IMR-90 (cell line): Measurements from ENCODE around the gene SASH1. TPM values are rescaled to one million over a fixed set of nuclear protein-coding genes. Genes with fewer than 3 reads are reported as not detected.

ENCODE experiments used
- ATAC-seq: fragments of 200-7000 bp; cut with Tn5 transposase; 2 replicates; pipeline ENCODE4 v1.9.1; 2020; ENCODE audit warnings: low read depth, mild to moderate bottlenecking, moderate library complexity
- BruUV-seq: library from RNA; stranded (reverse); fragments of 400-500 nt; replicated peaks from 2 replicates; lab custom pipeline; 2021; lab: Mats Ljungman, UMichigan
- CTCF ChIA-PET: fragments of 300-600 bp; formaldehyde crosslinking; extraction: SDS; loops from one replicate; lab custom pipeline; 2021; ENCODE audit warnings: antibody characterized with exemption; lab: Yijun Ruan, JAX
- POLR2A ChIA-PET: fragments of 300-600 bp; sonication (Branson Sonifier 250); formaldehyde crosslinking; loops from one replicate; lab custom pipeline; 2022; ENCODE audit warnings: antibody characterized with exemption; ENCODE audit not compliant: unreplicated experiment; lab: Charles Lee
- DNase-seq: peaks from one replicate; pipeline ENCODE4 v3.0.0; 2013
- H2AFZ ChIP-seq: replicated peaks from 2 replicates; pipeline ENCODE3; 2013; ENCODE audit warnings: low read length, mild to moderate bottlenecking; ENCODE audit not compliant: poor library complexity
- H2AK5ac ChIP-seq: 2 replicates; pipeline ENCODE4 v1.6.1; 2013; ENCODE audit warnings: low read depth, low read length, inconsistent platforms
- H2AK9ac ChIP-seq: replicated peaks from 2 replicates; pipeline ENCODE3; 2013; ENCODE audit warnings: mild to moderate bottlenecking, low read depth, low read length, moderate library complexity; ENCODE audit not compliant: poor library complexity
- H2BK120ac ChIP-seq: 2 replicates; pipeline ENCODE4 v1.6.1; 2013; ENCODE audit warnings: low read depth, low read length, inconsistent platforms
- H2BK15ac ChIP-seq: 3 replicates; pipeline ENCODE4 v1.6.1; 2013; ENCODE audit warnings: low read depth, low read length, inconsistent platforms
- H2BK20ac ChIP-seq: 2 replicates; pipeline ENCODE4 v1.6.1; 2013; ENCODE audit warnings: low read depth, mild to moderate bottlenecking, inconsistent platforms, low read length, moderate library complexity
- H2BK5ac ChIP-seq: 2 replicates; pipeline ENCODE4 v1.6.1; 2013; ENCODE audit warnings: mild to moderate bottlenecking, low read depth, low read length, inconsistent platforms; ENCODE audit not compliant: poor library complexity, severe bottlenecking
- H3K14ac ChIP-seq: replicated peaks from 2 replicates; pipeline ENCODE4 v1.6.1; 2013; ENCODE audit warnings: low read depth, low read length, inconsistent platforms
- H3K18ac ChIP-seq: 2 replicates; pipeline ENCODE4 v1.6.1; 2013; ENCODE audit warnings: low read depth, low read length, control low read depth
- H3K23ac ChIP-seq: 2 replicates; pipeline ENCODE4 v1.6.1; 2013; ENCODE audit warnings: low read depth, low read length, inconsistent platforms
- H3K27ac ChIP-seq: 2 replicates; pipeline ENCODE4 v1.5.1; 2013; ENCODE audit warnings: mild to moderate bottlenecking, control low read depth, low read length; ENCODE audit not compliant: insufficient read depth
- H3K27me3 ChIP-seq: 2 replicates; pipeline ENCODE4 v1.6.1; 2013; ENCODE audit warnings: low read length; ENCODE audit not compliant: control insufficient read depth, insufficient read depth
- H3K36me3 ChIP-seq: 2 replicates; pipeline ENCODE4 v1.6.1; 2013; ENCODE audit warnings: low read length, mixed read lengths; ENCODE audit not compliant: control insufficient read depth, insufficient read depth
- H3K4ac ChIP-seq: 2 replicates; pipeline ENCODE4 v1.6.1; 2013; ENCODE audit warnings: low read depth, low read length, inconsistent platforms
- H3K4me1 ChIP-seq: 2 replicates; pipeline ENCODE4 v1.6.1; 2013; ENCODE audit warnings: low read length, mixed read lengths; ENCODE audit not compliant: control insufficient read depth, insufficient read depth
- H3K4me2 ChIP-seq: 2 replicates; pipeline ENCODE4 v1.6.1; 2013; ENCODE audit warnings: low read depth, mild to moderate bottlenecking, control low read depth, low read length, moderate library complexity
- H3K4me3 ChIP-seq: 2 replicates; pipeline ENCODE4 v1.5.1; 2013; ENCODE audit warnings: low read depth, mild to moderate bottlenecking, control low read depth, low read length, moderate library complexity; ENCODE audit not compliant: insufficient read depth
- H3K56ac ChIP-seq: 2 replicates; pipeline ENCODE4 v1.6.1; 2013; ENCODE audit warnings: low read length, inconsistent platforms; ENCODE audit not compliant: insufficient read depth; ENCODE audit errors: extremely low read depth
- H3K79me1 ChIP-seq, 2 experiments: 2 replicates each; pipeline ENCODE4 v1.6.1; 2013; ENCODE audit warnings: low read length in 2 of 2, inconsistent platforms in 1 of 2, low read depth in 1 of 2
- H3K9ac ChIP-seq: 2 replicates; pipeline ENCODE4 v1.6.1; 2013; ENCODE audit warnings: low read depth, low read length, control low read depth
- H3K9me1 ChIP-seq: 2 replicates; pipeline ENCODE4 v1.6.1; 2013; ENCODE audit warnings: low read length, inconsistent platforms; ENCODE audit not compliant: insufficient read depth
- H3K9me3 ChIP-seq: 2 replicates; pipeline ENCODE4 v1.6.1; 2013; ENCODE audit warnings: low read length; ENCODE audit not compliant: control insufficient read depth, insufficient read depth
- H4K20me1 ChIP-seq: 2 replicates; pipeline ENCODE4 v1.6.1; 2013; ENCODE audit warnings: low read length, inconsistent platforms; ENCODE audit not compliant: insufficient read depth
- H4K5ac ChIP-seq: 2 replicates; pipeline ENCODE4 v1.6.1; 2013; ENCODE audit warnings: mild to moderate bottlenecking, low read depth, low read length, control low read depth
- H4K8ac ChIP-seq, 2 experiments: 2 replicates each; pipeline ENCODE4 v1.6.1; 2013; ENCODE audit warnings: low read depth in 2 of 2, low read length in 2 of 2, control low read depth in 1 of 2, inconsistent platforms in 1 of 2
- H4K91ac ChIP-seq: 2 replicates; pipeline ENCODE4 v1.6.1; 2013; ENCODE audit warnings: low read depth, low read length, inconsistent platforms; ENCODE audit not compliant: insufficient read depth
- NFE2L2 ChIP-seq: fragments of 150-350 bp; IDR thresholded peaks from 2 replicates; pipeline ENCODE4 v1.6.1; 2016; ENCODE audit warnings: low read depth, mild to moderate bottlenecking, low read length
- SMC3 ChIP-seq: fragments of 150-350 bp; IDR thresholded peaks from 2 replicates; pipeline ENCODE4 v1.6.1; 2016; ENCODE audit warnings: low read depth, mild to moderate bottlenecking, antibody characterized with exemption, low read length, moderate library complexity
- WGBS, 2 experiments: methylation state at CpG; one replicate each; pipeline versions ENCODE4 v1.1.5 to v1.1.7; 2013; ENCODE audit warnings: missing lambda C conversion rate in 2 of 2; ENCODE audit not compliant: insufficient read length in 1 of 2; ENCODE audit errors: extremely low coverage in 2 of 2; 5-methylcytosine and 5-hydroxymethylcytosine counted together
- dilution Hi-C: fragments of 300-500 bp; cut with HindIII; formaldehyde crosslinking; loops from one replicate; pipeline ENCODE4 v1.14.3; 2018; ENCODE audit warnings: low sequenced_read_pairs; ENCODE audit not compliant: unreplicated experiment
- in situ Hi-C: fragments of 300-500 bp; cut with MboI; formaldehyde crosslinking; loops from 3 replicates; pipeline ENCODE4 v1.14.3; 2019; ENCODE audit warnings: low sequenced_read_pairs, inconsistent platforms, mixed read lengths
- intact Hi-C: fragments of 100-400 bp; cut with micrococcal nuclease; formaldehyde crosslinking; loops from 2 replicates; pipeline ENCODE4 v1.10.0; 2022
- polyA plus RNA-seq, 3 experiments: library from polyadenylated mRNA; depleted of rRNA; stranded (reverse); fragments of >200 nt; gene quantifications; 2 replicates each; pipeline ENCODE4 v1.2.3, GENCODE V29; 2012; ENCODE audit warnings: low replicate concordance in 1 of 3
- total RNA-seq: library from RNA; depleted of rRNA; stranded (reverse); fragments of >200 nt; gene quantifications from 2 replicates; pipeline ENCODE4 v1.2.3, GENCODE V29; 2012

SASH1 gene
- total and polyA plus RNA-seq, 2 of the 4 experiments (the other 2 are of a cell fraction) = 11.6 to 16.5 TPM

- H2BK5ac ChIP-seq = no peak overlapping the region
- peaks cover 4 to 39% of the 10 kb centered on the region in 2 experiments; a peak in 2 of 4 replicates for H3K79me1 ChIP-seq
- H3K27ac ChIP-seq = no peak overlapping the region
- no peak overlapping the region for H4K91ac ChIP-seq
- H2AFZ ChIP-seq = no peak overlapping the region
- H3K14ac ChIP-seq = peak overlapping the region; percentile 80; the same call in 1 of the 2 replicates
- peak overlapping the region; percentile 12; the same call in 1 of the 2 replicates for H3K18ac ChIP-seq
- in situ Hi-C loops = no loop called here
- ChIA-PET POLR2A (no interaction called here), CTCF (no interaction called here)
- peak overlapping the region; percentile 15; the same call in 1 of the 2 replicates for H3K4ac ChIP-seq
- H3K56ac ChIP-seq = no peak overlapping the region
- no peaks in the 10 kb centered on the region for H3K9me3 ChIP-seq
- no peak overlapping the region for H3K4me3 ChIP-seq
- H3K27me3 ChIP-seq = no peaks in the 10 kb centered on the region
- H2AK9ac ChIP-seq = peak overlapping the region; percentile 5
- H3K4me2 ChIP-seq = no peak overlapping the region
- H4K5ac ChIP-seq = peak overlapping the region; percentile 16; the same call in 1 of the 2 replicates
- no peak overlapping the region for H3K9ac ChIP-seq
- dilution Hi-C loops = no loop called here
- H4K20me1 ChIP-seq = no peaks in the 10 kb centered on the region
- H3K9me1 ChIP-seq = peaks cover 10% of the 10 kb centered on the region
- 0 out of 3 replicates have a peak overlapping the region, but pooled peaks have one; percentile 31 for H2BK15ac ChIP-seq
- no peaks in the 10 kb centered on the region for H3K36me3 ChIP-seq
- TF ChIP-seq SMC3 (no peak), NFE2L2 (no peak)
- H2BK120ac ChIP-seq = no peak overlapping the region
- intact Hi-C loops = no loop called here
- no peak for ATAC-seq
- no TSS peak for BruUV-seq
- 70% methylated on average over 2 of the region's 9 CpGs; no CpG with 5 or more reads in 1 of the 2 experiments for WGBS, 2 experiments
- H4K8ac ChIP-seq = 0 out of 4 replicates have a peak overlapping the region, but pooled peaks of 1 of the 2 experiments have one; percentile 27
- DNase-seq = no peak
- no peak overlapping the region for H3K23ac ChIP-seq
- H2AK5ac ChIP-seq = no peak overlapping the region
- no peak overlapping the region for H2BK20ac ChIP-seq
- peaks cover 5% of the 10 kb centered on the region for H3K4me1 ChIP-seq
These were observed 83.8 kb downstream of the SASH1 start for GRCh38 chr6:148426317-148426977.
